AG04450 (cell line): Measurements from ENCODE around the gene NSMCE4A. TPM values are rescaled to one million over a fixed set of nuclear protein-coding genes. Genes with fewer than 3 reads are reported as not detected.

Experiments
- CTCF ChIA-PET: fragments of 300-600, 350-600 bp; formaldehyde crosslinking; extraction: SDS; loops from one replicate; lab custom pipeline; 2022; ENCODE audit warnings: antibody characterized with exemption, inconsistent platforms; lab: Charles Lee
- POLR2A ChIA-PET: fragments of 350-600 bp; formaldehyde crosslinking; extraction: SDS; loops from one replicate; lab custom pipeline; 2021; ENCODE audit warnings: antibody characterized with exemption, inconsistent platforms; lab: Yijun Ruan, JAX
- DNase-seq: peaks from one replicate; pipeline ENCODE4 v3.0.0-alpha.2; 2011; ENCODE audit warnings: low read depth, low spot score
- H3K27ac ChIP-seq: one replicate; pipeline ENCODE4 v1.5.1; 2012; ENCODE audit warnings: low read depth, low read length, control low read depth
- H3K27me3 ChIP-seq: one replicate; pipeline ENCODE4 v1.6.0; 2012; ENCODE audit warnings: low read length; ENCODE audit not compliant: control insufficient read depth, insufficient read depth
- H3K4me3 ChIP-seq: 2 replicates; pipeline ENCODE4 v1.5.1; 2011; ENCODE audit warnings: mild to moderate bottlenecking, low read depth, low read length, control low read depth
- H3K9me3 ChIP-seq: 2 replicates; pipeline ENCODE4 v1.5.1; 2012; ENCODE audit warnings: low read length; ENCODE audit not compliant: control insufficient read depth, insufficient read depth
- CTCF ChIP-seq: IDR thresholded peaks from 2 replicates; pipeline ENCODE4 v1.5.1; 2011; ENCODE audit warnings: low read depth, low read length, control low read depth, inconsistent platforms
- polyA plus RNA-seq: library from polyadenylated mRNA; depleted of rRNA; stranded (reverse); fragments of >200 nt; gene quantifications from 2 replicates; pipeline ENCODE4 v1.2.3, GENCODE V29; 2011

NSMCE4A gene
- polyA plus RNA-seq, 1 experiment, result 30.3 TPM

- ChIA-PET POLR2A (interaction anchor here (0.7 to 1.0 kb wide), 6 partner anchors 9 to 185 kb away, joined by 3 to 9 read pairs (median 4); no protein-coding TSS in a partner anchor), CTCF (interaction anchor here (0.6 to 1.1 kb wide), 3 partner anchors 27 to 496 kb away, joined by 3 to 4 read pairs (median 3); partner anchors contain the start of gene NSMCE4A)
- peak; percentile 71 for DNase-seq
- Histone ChIP-seq H3K27ac (peak within 1 kb of the TSS; percentile 96), H3K27me3 (no peaks in the 10 kb centered on the region), H3K4me3 (peak within 1 kb of the TSS; percentile 87), H3K9me3 (no peaks in the 10 kb centered on the region; the same call in 1 of the 2 replicates)
- TF ChIP-seq CTCF, result peak; percentile 22; the same call in 1 of the 2 replicates
Observed at GRCh38 chr10:121927841-121928527, 47.0 kb downstream of the NSMCE4A start, which contains the start of gene ATE1. Gene ATE1, minus strand, starts transcription at chr10:121928031. Its CDS starts 82 bp downstream, at chr10:121927949.

- H3K27ac ChIP-seq, result peak overlapping the region; percentile 77
- CTCF ChIA-PET, result interaction anchor here (1.0 to 1.1 kb wide), 2 partner anchors 26 to 48 kb away, joined by 3 to 4 read pairs; partner anchors contain the start of gene NSMCE4A
- POLR2A ChIA-PET, result interaction anchor here (0.7 to 1.0 kb wide), 6 partner anchors 9 to 186 kb away, joined by 3 to 9 read pairs (median 4); no protein-coding TSS in a partner anchor
Observed at GRCh38 chr10:121927318-121927840, 47.6 kb downstream of the NSMCE4A start.

GRCh38 chr10:121926671-121927317, 48.2 kb downstream of the NSMCE4A start:
- H3K9me3 ChIP-seq, result no peaks in the 10 kb centered on the region; the same call in 1 of the 2 replicates
- ChIA-PET POLR2A (interaction anchor here (0.7 kb wide), 1 partner anchor 153 kb away, joined by 5 read pairs; no protein-coding TSS in a partner anchor), CTCF (no interaction called here)
- no peak for TF ChIP-seq CTCF
- H3K27me3 ChIP-seq, result no peaks in the 10 kb centered on the region
- H3K4me3 ChIP-seq, result peak overlapping the region; percentile 87
- DNase-seq, result no peak
- peak overlapping the region; percentile 77 for H3K27ac ChIP-seq

More at GRCh38 chr10:121927318-121927840, 47.6 kb downstream of the NSMCE4A start:
- no peaks in the 10 kb centered on the region for H3K27me3 ChIP-seq
- DNase-seq, result no peak
- no peak for TF ChIP-seq CTCF
- H3K4me3 ChIP-seq, result peak overlapping the region; percentile 87
- H3K9me3 ChIP-seq, result no peaks in the 10 kb centered on the region; the same call in 1 of the 2 replicates

- Histone ChIP-seq H3K4me3 (peak overlapping the region; percentile 87), H3K27me3 (no peaks in the 10 kb centered on the region), H3K9me3 (no peaks in the 10 kb centered on the region; the same call in 1 of the 2 replicates), H3K27ac (no peak overlapping the region)
- CTCF ChIA-PET, result no interaction called here
- POLR2A ChIA-PET, result no interaction called here
- no peak for TF ChIP-seq CTCF
- DNase-seq, result no peak
Observed at GRCh38 chr10:121926157-121926556, 48.9 kb downstream of the NSMCE4A start.
